ENCODE data around the gene STRADB.

Gene STRADB

DNA sequence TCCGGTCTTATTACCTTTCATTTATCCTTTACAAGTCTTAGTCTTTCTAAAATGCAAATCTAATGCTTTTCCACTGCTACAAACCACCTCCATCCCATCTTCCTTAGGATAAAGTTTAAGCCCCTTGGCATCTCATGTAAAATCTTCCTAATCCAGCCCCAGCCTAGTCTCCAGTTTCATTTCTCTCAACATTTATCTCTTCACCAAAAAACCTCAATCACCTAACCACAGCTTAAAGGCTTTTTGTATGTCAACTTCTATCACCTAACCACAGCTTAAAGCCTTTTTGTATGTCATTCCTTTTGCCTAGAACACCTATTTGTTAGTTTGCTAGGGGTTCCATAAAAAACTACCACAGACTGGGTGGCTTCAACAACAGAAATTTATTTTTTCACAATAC is 4.5 kb upstream of the STRADB start:
- Histone ChIP-seq H3K36me3 (ENCODE audit: control insufficient read depth, insufficient read depth, low read length) (no peaks in the 10 kb centered on the region), H3K27me3 (ENCODE audit: control insufficient read depth, insufficient read depth, low read length) (no peaks in the 10 kb centered on the region), H3K4me1 (ENCODE audit: control insufficient read depth, insufficient read depth, low read length) (no peaks in the 10 kb centered on the region), H3K27ac (ENCODE audit: low read length) (no peak overlapping the region), H3K4me3 (ENCODE audit: low read length) (no peak overlapping the region), H3K9me3 (ENCODE audit: control insufficient read depth, insufficient read depth, low read length) (no peaks in the 10 kb centered on the region)
- WGBS (ENCODE audit: insufficient coverage, insufficient read length), result no CpG with 5 or more reads among the region's 1 CpG
- DNase-seq (ENCODE audit: low read depth, low spot score), result no peak

GRCh38 chr2:201448061-201448460 is 3.5 kb upstream of the STRADB start:
- no peaks in the 10 kb centered on the region for H3K9me3 ChIP-seq (ENCODE audit: control insufficient read depth, insufficient read depth, low read length)
- no CpG with 5 or more reads among the region's 1 CpG for WGBS (ENCODE audit: insufficient coverage, insufficient read length)
- H3K27me3 ChIP-seq (ENCODE audit: control insufficient read depth, insufficient read depth, low read length), result no peaks in the 10 kb centered on the region
- DNase-seq (ENCODE audit: low read depth, low spot score), result no peak
- H3K4me1 ChIP-seq (ENCODE audit: control insufficient read depth, insufficient read depth, low read length), result no peaks in the 10 kb centered on the region
- no peak overlapping the region for H3K27ac ChIP-seq (ENCODE audit: low read length)
- H3K36me3 ChIP-seq (ENCODE audit: control insufficient read depth, insufficient read depth, low read length), result no peaks in the 10 kb centered on the region
- no peak overlapping the region for H3K4me3 ChIP-seq (ENCODE audit: low read length)

DNA sequence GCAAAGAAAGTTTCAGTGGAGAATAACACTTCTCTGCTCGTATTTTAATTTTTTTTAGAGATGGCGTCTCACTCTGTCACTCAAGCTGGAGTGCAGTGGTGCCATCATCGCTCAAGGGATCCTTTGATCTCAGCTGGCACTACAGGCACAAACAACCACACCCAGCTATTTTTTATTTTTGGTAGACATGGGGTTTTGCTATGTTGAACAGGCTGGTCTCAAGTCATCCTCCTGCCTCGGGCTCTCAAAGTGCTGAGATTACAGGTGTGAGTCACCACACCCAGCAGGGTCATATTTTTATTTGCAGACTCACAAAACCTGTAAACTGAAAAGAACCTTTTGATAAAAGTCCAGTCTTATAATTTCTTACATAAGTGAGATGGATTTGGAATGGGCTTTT is 2.8 kb upstream of the STRADB start:
- WGBS (ENCODE audit: insufficient coverage, insufficient read length), result no CpG with 5 or more reads among the region's 4 CpGs
- no peak overlapping the region for H3K4me3 ChIP-seq (ENCODE audit: low read length)
- no peaks in the 10 kb centered on the region for H3K9me3 ChIP-seq (ENCODE audit: control insufficient read depth, insufficient read depth, low read length)
- no peak overlapping the region for H3K27ac ChIP-seq (ENCODE audit: low read length)
- H3K4me1 ChIP-seq (ENCODE audit: control insufficient read depth, insufficient read depth, low read length), result no peaks in the 10 kb centered on the region
- no peaks in the 10 kb centered on the region for H3K27me3 ChIP-seq (ENCODE audit: control insufficient read depth, insufficient read depth, low read length)
- H3K36me3 ChIP-seq (ENCODE audit: control insufficient read depth, insufficient read depth, low read length), result no peaks in the 10 kb centered on the region
- no peak for DNase-seq (ENCODE audit: low read depth, low spot score)

GRCh38 chr2:201450954-201451291 is 617 bp upstream of the STRADB start:
- Histone ChIP-seq H3K4me3 (ENCODE audit: low read length) (peak overlapping the region; percentile 81), H3K27ac (ENCODE audit: low read length) (no peak overlapping the region), H3K36me3 (ENCODE audit: control insufficient read depth, insufficient read depth, low read length) (no peaks in the 10 kb centered on the region), H3K4me1 (ENCODE audit: control insufficient read depth, insufficient read depth, low read length) (no peaks in the 10 kb centered on the region), H3K9me3 (ENCODE audit: control insufficient read depth, insufficient read depth, low read length) (no peaks in the 10 kb centered on the region), H3K27me3 (ENCODE audit: control insufficient read depth, insufficient read depth, low read length) (no peaks in the 10 kb centered on the region)
- DNase-seq (ENCODE audit: low read depth, low spot score), result no peak
- no CpG with 5 or more reads among the region's 20 CpGs for WGBS (ENCODE audit: insufficient coverage, insufficient read length)

- no peak for DNase-seq (ENCODE audit: low read depth, low spot score)
- H3K27me3 ChIP-seq (ENCODE audit: control insufficient read depth, insufficient read depth, low read length), result no peaks in the 10 kb centered on the region
- no peak overlapping the region for H3K27ac ChIP-seq (ENCODE audit: low read length)
- H3K4me3 ChIP-seq (ENCODE audit: low read length), result peak overlapping the region; percentile 81; the same call in 1 of the 2 replicates
- H3K4me1 ChIP-seq (ENCODE audit: control insufficient read depth, insufficient read depth, low read length), result no peaks in the 10 kb centered on the region
- no CpG with 5 or more reads among the region's 49 CpGs for WGBS (ENCODE audit: insufficient coverage, insufficient read length)
- no peaks in the 10 kb centered on the region for H3K36me3 ChIP-seq (ENCODE audit: control insufficient read depth, insufficient read depth, low read length)
- H3K9me3 ChIP-seq (ENCODE audit: control insufficient read depth, insufficient read depth, low read length), result no peaks in the 10 kb centered on the region
These were observed 750 bp downstream of the STRADB start for GRCh38 chr2:201452058-201452921.

GRCh38 chr2:201452922-201453643 is 1.5 kb downstream of the STRADB start:
- Histone ChIP-seq H3K27me3 (ENCODE audit: control insufficient read depth, insufficient read depth, low read length) (no peaks in the 10 kb centered on the region), H3K4me1 (ENCODE audit: control insufficient read depth, insufficient read depth, low read length) (no peaks in the 10 kb centered on the region), H3K4me3 (ENCODE audit: low read length) (no peak overlapping the region), H3K36me3 (ENCODE audit: control insufficient read depth, insufficient read depth, low read length) (no peaks in the 10 kb centered on the region), H3K9me3 (ENCODE audit: control insufficient read depth, insufficient read depth, low read length) (no peaks in the 10 kb centered on the region), H3K27ac (ENCODE audit: low read length) (no peak overlapping the region)
- no peak for DNase-seq (ENCODE audit: low read depth, low spot score)
- WGBS (ENCODE audit: insufficient coverage, insufficient read length), result no CpG with 5 or more reads among the region's 6 CpGs

- H3K36me3 ChIP-seq (ENCODE audit: control insufficient read depth, insufficient read depth, low read length), result no peaks in the 10 kb centered on the region
- no peak overlapping the region for H3K4me3 ChIP-seq (ENCODE audit: low read length)
- H3K27me3 ChIP-seq (ENCODE audit: control insufficient read depth, insufficient read depth, low read length), result no peaks in the 10 kb centered on the region
- H3K27ac ChIP-seq (ENCODE audit: low read length), result no peak overlapping the region
- no peaks in the 10 kb centered on the region for H3K4me1 ChIP-seq (ENCODE audit: control insufficient read depth, insufficient read depth, low read length)
- DNase-seq (ENCODE audit: low read depth, low spot score), result no peak
- no peaks in the 10 kb centered on the region for H3K9me3 ChIP-seq (ENCODE audit: control insufficient read depth, insufficient read depth, low read length)
These were observed 6.8 kb downstream of the STRADB start for GRCh38 chr2:201458381-201458780.

DNA sequence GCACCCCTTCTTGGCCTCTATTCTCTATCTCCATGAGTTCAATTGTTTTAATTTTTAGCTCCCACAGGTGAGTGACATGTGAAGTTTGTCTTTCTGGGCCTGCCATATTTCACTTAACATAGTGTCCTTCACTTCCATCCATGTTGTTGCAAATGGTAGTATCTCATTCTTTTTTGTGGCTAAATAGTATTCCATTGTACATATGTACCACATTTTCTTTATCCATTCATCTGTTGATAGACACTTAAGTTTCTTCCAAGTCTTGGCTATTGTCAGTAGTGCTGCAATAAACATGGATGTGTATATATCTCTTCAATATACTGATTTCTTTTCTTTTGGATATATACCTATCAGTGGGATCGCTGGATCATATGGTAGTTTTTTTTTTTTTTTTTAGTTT is 9.0 kb downstream of the STRADB start:
- H3K4me1 ChIP-seq (ENCODE audit: control insufficient read depth, insufficient read depth, low read length), result no peaks in the 10 kb centered on the region
- DNase-seq (ENCODE audit: low read depth, low spot score), result no peak
- H3K27me3 ChIP-seq (ENCODE audit: control insufficient read depth, insufficient read depth, low read length), result no peaks in the 10 kb centered on the region
- no peaks in the 10 kb centered on the region for H3K9me3 ChIP-seq (ENCODE audit: control insufficient read depth, insufficient read depth, low read length)
- H3K36me3 ChIP-seq (ENCODE audit: control insufficient read depth, insufficient read depth, low read length), result peaks cover 5% of the 10 kb centered on the region; the same call in 1 of the 2 replicates
- no CpG with 5 or more reads among the region's 1 CpG for WGBS (ENCODE audit: insufficient coverage, insufficient read length)
- no peak overlapping the region for H3K4me3 ChIP-seq (ENCODE audit: low read length)
- H3K27ac ChIP-seq (ENCODE audit: low read length), result no peak overlapping the region

GRCh38 chr2:201464547-201464946 is 13.0 kb downstream of the STRADB start:
- no peaks in the 10 kb centered on the region for H3K9me3 ChIP-seq (ENCODE audit: control insufficient read depth, insufficient read depth, low read length)
- H3K4me3 ChIP-seq (ENCODE audit: low read length), result no peak overlapping the region
- no peaks in the 10 kb centered on the region for H3K27me3 ChIP-seq (ENCODE audit: control insufficient read depth, insufficient read depth, low read length)
- no peaks in the 10 kb centered on the region for H3K4me1 ChIP-seq (ENCODE audit: control insufficient read depth, insufficient read depth, low read length)
- DNase-seq (ENCODE audit: low read depth, low spot score), result no peak
- no CpG with 5 or more reads among the region's 1 CpG for WGBS (ENCODE audit: insufficient coverage, insufficient read length)
- no peak overlapping the region for H3K27ac ChIP-seq (ENCODE audit: low read length)
- peaks cover 5% of the 10 kb centered on the region; the same call in 1 of the 2 replicates for H3K36me3 ChIP-seq (ENCODE audit: control insufficient read depth, insufficient read depth, low read length)

GRCh38 chr2:201465524-201465971 is 14.0 kb downstream of the STRADB start:
- H3K4me3 ChIP-seq (ENCODE audit: low read length), result no peak overlapping the region
- peaks cover 5% of the 10 kb centered on the region; the same call in 1 of the 2 replicates for H3K36me3 ChIP-seq (ENCODE audit: control insufficient read depth, insufficient read depth, low read length)
- H3K27me3 ChIP-seq (ENCODE audit: control insufficient read depth, insufficient read depth, low read length), result no peaks in the 10 kb centered on the region
- no peaks in the 10 kb centered on the region for H3K9me3 ChIP-seq (ENCODE audit: control insufficient read depth, insufficient read depth, low read length)
- no peak overlapping the region for H3K27ac ChIP-seq (ENCODE audit: low read length)
- no peak for DNase-seq (ENCODE audit: low read depth, low spot score)
- WGBS (ENCODE audit: insufficient coverage, insufficient read length), result no CpG with 5 or more reads among the region's 2 CpGs
- no peaks in the 10 kb centered on the region for H3K4me1 ChIP-seq (ENCODE audit: control insufficient read depth, insufficient read depth, low read length)

Measured in iPS DF 6.9 (cell line).